H1 (cell line): Measurements from ENCODE around the gene SLC17A6. TPM values are rescaled to one million over a fixed set of nuclear protein-coding genes. Genes with fewer than 3 reads are reported as not detected.
A peak's percentile ranks its signal among the peaks of the same experiment; 100 is the strongest.

Experiments used
- CTCF ChIA-PET: fragments of 300-600 bp; sonication (Branson Sonifier 250); formaldehyde crosslinking; loops from one replicate; lab custom pipeline; 2021; ENCODE audit not compliant: partially characterized antibody; lab: Charles Lee
- POLR2A ChIA-PET: fragments of 300-600 bp; sonication (Branson Sonifier 250); formaldehyde crosslinking; loops from one replicate; lab custom pipeline; 2021; ENCODE audit warnings: inconsistent platforms; ENCODE audit not compliant: partially characterized antibody; lab: Charles Lee
- DNase-seq, 2 experiments: peaks; one replicate each; pipeline versions ENCODE4 v3.0.0 to v3.0.0-alpha.2; 2010 to 2022; ENCODE audit warnings: low spot score in 2 of 2, low read depth in 1 of 2, mixed read lengths in 1 of 2
- FAIRE-seq: peaks from 2 replicates; lab custom pipeline; 2011; peaks lifted over from hg19 to GRCh38; lab: Jason Lieb, UNC
- H2AFZ ChIP-seq: 2 replicates; pipeline ENCODE4 v1.8.1; 2012; ENCODE audit warnings: low read length, inconsistent platforms
- H2AK5ac ChIP-seq: 2 replicates; pipeline ENCODE4 v1.6.1; 2013; ENCODE audit warnings: low read depth, low read length
- H2BK120ac ChIP-seq: replicated peaks from 2 replicates; pipeline ENCODE3; 2013; ENCODE audit warnings: low read depth, low read length, inconsistent platforms
- H2BK12ac ChIP-seq: 2 replicates; pipeline ENCODE4 v1.6.1; 2013; ENCODE audit warnings: low read depth, low read length
- H2BK15ac ChIP-seq: 2 replicates; pipeline ENCODE4 v1.6.1; 2013; ENCODE audit warnings: low read length
- H2BK20ac ChIP-seq: 2 replicates; pipeline ENCODE4 v1.6.1; 2013; ENCODE audit warnings: low read length
- H2BK5ac ChIP-seq: 2 replicates; pipeline ENCODE4 v1.6.1; 2013; ENCODE audit warnings: low read depth, low read length
- H3K14ac ChIP-seq: 2 replicates; pipeline ENCODE4 v1.6.1; 2013; ENCODE audit warnings: inconsistent platforms; ENCODE audit not compliant: insufficient read length
- H3K18ac ChIP-seq: 2 replicates; pipeline ENCODE4 v1.6.1; 2013; ENCODE audit warnings: low read length; ENCODE audit errors: extremely low read depth
- H3K23ac ChIP-seq: 2 replicates; pipeline ENCODE4 v1.6.1; 2013; ENCODE audit warnings: inconsistent platforms; ENCODE audit not compliant: insufficient read length
- H3K23me2 ChIP-seq: 2 replicates; pipeline ENCODE4 v1.6.1; 2013; ENCODE audit warnings: low read depth, low read length
- H3K27ac ChIP-seq: 2 replicates; pipeline ENCODE4 v1.6.1; 2011; ENCODE audit warnings: low read depth, low read length, inconsistent platforms
- H3K27me3 ChIP-seq, 4 experiments: replicated peaks in 1 of 4; 1 replicate in 1 of 4; 2 replicates in 3 of 4; pipeline versions ENCODE4 v1.6.1 to v1.8.1; 2011 to 2013; ENCODE audit warnings: low read length in 3 of 4, mild to moderate bottlenecking in 3 of 4, inconsistent platforms in 2 of 4, mixed read lengths in 2 of 4, moderate library complexity in 1 of 4; ENCODE audit not compliant: control insufficient read depth in 3 of 4, insufficient read depth in 3 of 4; ENCODE audit errors: extremely low read depth in 1 of 4
- H3K36me3 ChIP-seq, 4 experiments: 2 replicates each; pipeline versions ENCODE4 v1.6.1 to v1.8.1; 2011 to 2013; ENCODE audit warnings: mild to moderate bottlenecking in 4 of 4, low read length in 3 of 4, moderate library complexity in 2 of 4, control low read depth in 1 of 4, inconsistent platforms in 1 of 4; ENCODE audit not compliant: insufficient read depth in 4 of 4, control insufficient read depth in 2 of 4
- H3K4ac ChIP-seq: replicated peaks from 2 replicates; pipeline ENCODE3; 2013; ENCODE audit warnings: low read length, low read depth, mixed read lengths, inconsistent platforms; ENCODE audit not compliant: insufficient read length
- H3K4me1 ChIP-seq, 4 experiments: replicated peaks in 1 of 4; 1 replicate in 1 of 4; 2 replicates in 3 of 4; pipeline versions ENCODE4 v1.6.1 to v1.8.1; 2011 to 2013; ENCODE audit warnings: low read length in 3 of 4, inconsistent platforms in 2 of 4, mixed read lengths in 1 of 4; ENCODE audit not compliant: insufficient read depth in 4 of 4, control insufficient read depth in 3 of 4
- H3K4me2 ChIP-seq, 2 experiments: 2 replicates each; pipeline versions ENCODE4 v1.6.1 to v1.8.1; 2011 to 2013; ENCODE audit warnings: low read depth in 2 of 2, low read length in 2 of 2, control low read depth in 1 of 2, inconsistent platforms in 1 of 2, mild to moderate bottlenecking in 1 of 2; ENCODE audit not compliant: insufficient read depth in 1 of 2
- H3K4me3 ChIP-seq, 4 experiments: fragments of 200-600, 300-600 bp in 1 of 4; sonication (generic), shearing (Covaris generic), sonication (Bioruptor Twin) in 1 of 4; 2 replicates each; pipeline versions ENCODE4 v1.5.1 to v1.8.1; 2011 to 2016; ENCODE audit warnings: low read length in 4 of 4, low read depth in 3 of 4, control low read depth in 2 of 4, inconsistent platforms in 2 of 4, mild to moderate bottlenecking in 2 of 4, mixed read lengths in 1 of 4, moderate library complexity in 1 of 4; ENCODE audit not compliant: insufficient read depth in 2 of 4; ENCODE audit errors: extremely low read depth in 1 of 4
- H3K56ac ChIP-seq: replicated peaks from 2 replicates; pipeline ENCODE3; 2013; ENCODE audit warnings: low read depth, mild to moderate bottlenecking, mixed read lengths, low read length, inconsistent platforms; ENCODE audit not compliant: insufficient read length
- H3K79me1 ChIP-seq: 2 replicates; pipeline ENCODE4 v1.6.1; 2013; ENCODE audit warnings: low read depth, low read length, control low read depth
- H3K79me2 ChIP-seq, 2 experiments: 2 replicates each; pipeline versions ENCODE4 v1.6.1 to v1.8.1; 2012 to 2013; ENCODE audit warnings: low read length in 2 of 2, mild to moderate bottlenecking in 2 of 2, inconsistent platforms in 1 of 2; ENCODE audit not compliant: insufficient read depth in 2 of 2, control insufficient read depth in 1 of 2
- H3K9ac ChIP-seq, 4 experiments: replicated peaks in 1 of 4; 1 replicate in 1 of 4; 2 replicates in 3 of 4; pipeline versions ENCODE4 v1.6.1 to v1.8.1; 2011 to 2013; ENCODE audit warnings: low read depth in 3 of 4, low read length in 3 of 4, control low read depth in 2 of 4, mild to moderate bottlenecking in 2 of 4, moderate library complexity in 2 of 4, inconsistent platforms in 1 of 4; ENCODE audit errors: extremely low read depth in 1 of 4
- H3K9me3 ChIP-seq, 2 experiments: 2 replicates each; pipeline versions ENCODE4 v1.6.1 to v1.8.1; 2012 to 2013; ENCODE audit warnings: mild to moderate bottlenecking in 2 of 2, moderate library complexity in 2 of 2, control low read depth in 1 of 2, inconsistent platforms in 1 of 2, low read depth in 1 of 2, low read length in 1 of 2, mixed read lengths in 1 of 2; ENCODE audit not compliant: insufficient read depth in 2 of 2
- H4K20me1 ChIP-seq, 2 experiments: replicated peaks in 1 of 2; 2 replicates each; pipeline versions ENCODE3 to v1.8.1; 2011 to 2013; ENCODE audit warnings: inconsistent platforms in 2 of 2, low read length in 2 of 2, mild to moderate bottlenecking in 1 of 2; ENCODE audit not compliant: insufficient read depth in 2 of 2, control insufficient read depth in 1 of 2
- H4K5ac ChIP-seq: 2 replicates; pipeline ENCODE4 v1.6.1; 2013; ENCODE audit warnings: low read length, low read depth, mixed read lengths, inconsistent platforms; ENCODE audit not compliant: insufficient read length
- H4K8ac ChIP-seq: 2 replicates; pipeline ENCODE4 v1.8.0; 2013; ENCODE audit warnings: mild to moderate bottlenecking, moderate library complexity, low read length, inconsistent platforms; ENCODE audit not compliant: insufficient read depth; ENCODE audit errors: extremely low read depth
- H4K91ac ChIP-seq: replicated peaks from 2 replicates; pipeline ENCODE3; 2013; ENCODE audit warnings: low read length, mixed read lengths, inconsistent platforms; ENCODE audit not compliant: insufficient read length
- HDAC2 ChIP-seq, 2 experiments: fragments of 300-600 bp in 1 of 2; sonication (generic) in 1 of 2; IDR thresholded peaks; 2 replicates each; pipeline ENCODE4 v1.6.1; 2011 to 2012; ENCODE audit warnings: low read depth in 2 of 2, low read length in 2 of 2, mild to moderate bottlenecking in 2 of 2, moderate library complexity in 2 of 2, borderline replicate concordance in 1 of 2, inconsistent platforms in 1 of 2
- KDM4A ChIP-seq: IDR thresholded peaks from one replicate; pipeline ENCODE4 v1.7.1; 2012; ENCODE audit warnings: low read depth, mild to moderate bottlenecking, moderate library complexity, low read length, inconsistent platforms; ENCODE audit not compliant: severe bottlenecking
- RAD21 ChIP-seq, 2 experiments: IDR thresholded peaks in 1 of 2; conservative IDR thresholded peaks in 1 of 2; 2 replicates each; pipeline ENCODE4 v1.6.1; 2011; ENCODE audit warnings: low read depth in 2 of 2, low read length in 2 of 2, improper control_type of control experiment in 1 of 2, inconsistent platforms in 1 of 2, mild to moderate bottlenecking in 1 of 2, moderate library complexity in 1 of 2
- SAP30 ChIP-seq: fragments of 300-600 bp; sonication (generic); IDR thresholded peaks from 2 replicates; pipeline ENCODE4 v1.7.1; 2012; ENCODE audit warnings: low read length, moderate library complexity, mild to moderate bottlenecking, inconsistent platforms; ENCODE audit not compliant: insufficient read depth, insufficient replicate concordance
- WGBS, 2 experiments: shearing (Covaris generic) in 1 of 2; methylation state at CpG; one replicate each; pipeline versions ENCODE4 v1.1.6 to v1.1.7; 2013 to 2015; ENCODE audit warnings: low lambda C conversion rate in 2 of 2, mixed read lengths in 2 of 2, inconsistent platforms in 1 of 2, low coverage in 1 of 2, missing lambda C conversion rate in 1 of 2; ENCODE audit not compliant: insufficient replicate concordance in 2 of 2, insufficient coverage in 1 of 2, insufficient read length in 1 of 2; ENCODE audit errors: extremely low coverage in 1 of 2, missing lambda C conversion rate in 1 of 2; 5-methylcytosine and 5-hydroxymethylcytosine counted together
- long read RNA-seq, 2 experiments: library from RNA in 1 of 2; library from capped mRNA in 1 of 2; stranded (forward); transcript quantifications; one replicate each; pipeline ENCODE4 v2.0.0, GENCODE V29; 2021; ENCODE audit warnings: inconsistent platforms in 1 of 2
- polyA minus RNA-seq, 3 experiments: library from RNA; depleted of rRNA, polyadenylated mRNA; stranded (reverse); fragments of >200 nt; gene quantifications; 1 replicate in 2 of 3; 2 replicates in 1 of 3; pipeline ENCODE4 v1.2.3, GENCODE V29; 2011
- polyA plus RNA-seq, 7 experiments: library from polyadenylated mRNA; depleted of rRNA in 3 of 7; stranded (reverse) in 5 of 7; unstranded in 2 of 7; fragments of >200 nt in 5 of 7; fragments of 200-250 nt in 2 of 7; gene quantifications; 1 replicate in 5 of 7; 2 replicates in 1 of 7; 4 replicates in 1 of 7; pipeline versions ENCODE4 v1.2.1 to v1.2.3, GENCODE V29; 2011 to 2013; ENCODE audit warnings: missing spikeins in 2 of 7, mixed read lengths in 2 of 7
- total RNA-seq: library from RNA; stranded (reverse); fragmentation: NEBNext Ultra II Directional; extraction: Animal tissue kit (Norgen Biotek cat#: 25700); gene quantifications from 2 replicates; pipeline ENCODE4 v1.2.1, GENCODE V29; 2021
- TF ChIP-seq, protein P1 (sequence below): IDR thresholded peaks from 2 replicates; pipeline ENCODE4 v1.6.1; 2011; ENCODE audit warnings: low read length, improper control_type of control experiment

The SLC17A6 gene
- total RNA-seq, result 0.73 and 1.6 TPM in 2 replicates
- 0.06 and 0.24 TPM in 2 replicates for polyA plus RNA-seq (2011; rRNA removed)
- polyA plus RNA-seq (2011; cell fraction: cytosol; rRNA removed), result 0.06 TPM
- 0.54 TPM for polyA plus RNA-seq (2011; cell fraction: nucleus; rRNA removed)
- polyA plus RNA-seq (2012, experiment 1 of 2), result 0.34 to 0.76 TPM (median 0.36 TPM) in 4 replicates
- 0.04 TPM for polyA plus RNA-seq (2012, experiment 2 of 2)
- 0.77 TPM for polyA plus RNA-seq (2013, experiment 1 of 2)
- 1.3 TPM for polyA plus RNA-seq (2013, experiment 2 of 2)
- polyA minus RNA-seq (2011; rRNA and poly(A)+ RNA removed), result 0.16 and 1.2 TPM in 2 replicates
- polyA minus RNA-seq (2011; cell fraction: cytosol; rRNA and poly(A)+ RNA removed), result not detected
- polyA minus RNA-seq (2011; cell fraction: nucleus; rRNA and poly(A)+ RNA removed), result 2.9 TPM
- long read RNA-seq, experiment 1, partial matches to known transcripts, result 2 of 3 reads
- long read RNA-seq, experiment 1, other reads (novel, unspliced or antisense), result 1 of 3 reads
- long read RNA-seq, experiment 2, result 0 reads

- Histone ChIP-seq H3K27ac (no peak within 1 kb of the TSS), H2AK5ac (no peak within 1 kb of the TSS), H3K27me3 (peaks cover 8 to 35% (median 21%) of the 10 kb centered on the region in 4 experiments; a peak in 6 of 7 replicates), H4K8ac (no peak within 1 kb of the TSS), H3K4me2 (peak within 1 kb of the TSS; percentile 86 to 90), H3K79me1 (no peaks in the 10 kb centered on the region), H3K18ac (no peak within 1 kb of the TSS), H3K14ac (no peak within 1 kb of the TSS), H3K23ac (no peak within 1 kb of the TSS), H4K20me1 (no peaks in the 10 kb centered on the region), H3K9me3 (no peaks in the 10 kb centered on the region), H3K4me1 (peaks cover 11 to 24% (median 17%) of the 10 kb centered on the region in 4 experiments), H3K36me3 (no peaks in the 10 kb centered on the region), H3K9ac (no peak within 1 kb of the TSS; a peak in 1 of 7 replicates), H2BK120ac (no peak within 1 kb of the TSS), H2BK5ac (no peak within 1 kb of the TSS), H3K79me2 (no peaks in the 10 kb centered on the region), H2BK15ac (no peak within 1 kb of the TSS), H3K4me3 (peak within 1 kb of the TSS; percentile 25 to 58 (median 43); a peak in 7 of 8 replicates), H4K91ac (no peak within 1 kb of the TSS), H3K4ac (no peak within 1 kb of the TSS), H3K56ac (no peak within 1 kb of the TSS), H4K5ac (no peak within 1 kb of the TSS), H3K23me2 (peaks cover 23% of the 10 kb centered on the region), H2AFZ (no peak within 1 kb of the TSS), H2BK12ac (no peak within 1 kb of the TSS), H2BK20ac (no peak within 1 kb of the TSS)
- WGBS, 2 experiments, result 3% methylated on average over 28 of the region's 28 CpGs; no CpG with 5 or more reads in 1 of the 2 experiments
- CTCF ChIA-PET, result interaction anchor here (0.7 to 3.8 kb wide), 4 partner anchors 135 to 450 kb away, joined by 3 to 22 read pairs (median 10); no protein-coding TSS in a partner anchor
- POLR2A ChIA-PET, result no interaction called here
- DNase-seq (peak in 1 of 2 experiments; percentile 77), FAIRE-seq (peak; percentile 68)
- peak; percentile 47 to 89; a peak in 2 of 4 replicates for TF ChIP-seq HDAC2 (IDR thresholded peaks at IDR 0.05; ENCODE audit: borderline replicate concordance in 1 of 2, low read depth in 2 of 2, low read length in 2 of 2)
- TF ChIP-seq SAP30, result peak; percentile 76
- TF ChIP-seq, protein P1, sequence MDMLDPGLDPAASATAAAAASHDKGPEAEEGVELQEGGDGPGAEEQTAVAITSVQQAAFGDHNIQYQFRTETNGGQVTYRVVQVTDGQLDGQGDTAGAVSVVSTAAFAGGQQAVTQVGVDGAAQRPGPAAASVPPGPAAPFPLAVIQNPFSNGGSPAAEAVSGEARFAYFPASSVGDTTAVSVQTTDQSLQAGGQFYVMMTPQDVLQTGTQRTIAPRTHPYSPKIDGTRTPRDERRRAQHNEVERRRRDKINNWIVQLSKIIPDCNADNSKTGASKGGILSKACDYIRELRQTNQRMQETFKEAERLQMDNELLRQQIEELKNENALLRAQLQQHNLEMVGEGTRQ, result no peak
- TF ChIP-seq RAD21 (IDR thresholded peaks at IDR 0.05 in 1 of 2, conservative IDR thresholded peaks at IDR 0.05 in 1 of 2; ENCODE audit: low read depth in 2 of 2, low read length in 2 of 2), result 0 out of 4 replicates have a peak, but pooled peaks of 1 of the 2 experiments have one; percentile 8
- TF ChIP-seq KDM4A, result peak; percentile 21
Measured at GRCh38 chr11:22337596-22338485, at the start of gene SLC17A6. Gene SLC17A6, plus strand, starts transcription at chr11:22338381. Its CDS starts 153 bp downstream, at chr11:22338534.
